GM12891 (cell line): ENCODE results near the gene TNFAIP2.

Experiments
- DNase-seq: peaks from one replicate; pipeline ENCODE4 v3.0.0; 2011; ENCODE audit warnings: low spot score; ENCODE audit not compliant: insufficient read length
- FAIRE-seq: peaks from 2 replicates; lab custom pipeline; 2011; peaks lifted over from hg19 to GRCh38; lab: Jason Lieb, UNC
- PAX5 ChIP-seq: IDR thresholded peaks from 2 replicates; pipeline ENCODE4 v1.6.1; 2011; ENCODE audit warnings: low read length, moderate library complexity, mild to moderate bottlenecking; ENCODE audit not compliant: insufficient read depth, severe bottlenecking
- POLR2A ChIP-seq: IDR thresholded peaks from 2 replicates; pipeline ENCODE4 v1.6.1; 2011; ENCODE audit warnings: low read depth, low read length, control low read depth
- POLR2AphosphoS5 ChIP-seq: IDR thresholded peaks from 2 replicates; pipeline ENCODE4 v1.6.1; 2011; ENCODE audit warnings: low read depth, low read length, control low read depth
- POU2F2 ChIP-seq: IDR thresholded peaks from 2 replicates; pipeline ENCODE4 v1.6.1; 2011; ENCODE audit warnings: low read depth, mild to moderate bottlenecking, control low read depth, low read length, moderate library complexity
- SPI1 ChIP-seq: IDR thresholded peaks from 2 replicates; pipeline ENCODE4 v1.6.1; 2011; ENCODE audit warnings: low read depth, low read length, control low read depth
- TAF1 ChIP-seq: IDR thresholded peaks from 2 replicates; pipeline ENCODE4 v1.6.1; 2011; ENCODE audit warnings: low read depth, low read length, control low read depth

TNFAIP2 gene

DNA sequence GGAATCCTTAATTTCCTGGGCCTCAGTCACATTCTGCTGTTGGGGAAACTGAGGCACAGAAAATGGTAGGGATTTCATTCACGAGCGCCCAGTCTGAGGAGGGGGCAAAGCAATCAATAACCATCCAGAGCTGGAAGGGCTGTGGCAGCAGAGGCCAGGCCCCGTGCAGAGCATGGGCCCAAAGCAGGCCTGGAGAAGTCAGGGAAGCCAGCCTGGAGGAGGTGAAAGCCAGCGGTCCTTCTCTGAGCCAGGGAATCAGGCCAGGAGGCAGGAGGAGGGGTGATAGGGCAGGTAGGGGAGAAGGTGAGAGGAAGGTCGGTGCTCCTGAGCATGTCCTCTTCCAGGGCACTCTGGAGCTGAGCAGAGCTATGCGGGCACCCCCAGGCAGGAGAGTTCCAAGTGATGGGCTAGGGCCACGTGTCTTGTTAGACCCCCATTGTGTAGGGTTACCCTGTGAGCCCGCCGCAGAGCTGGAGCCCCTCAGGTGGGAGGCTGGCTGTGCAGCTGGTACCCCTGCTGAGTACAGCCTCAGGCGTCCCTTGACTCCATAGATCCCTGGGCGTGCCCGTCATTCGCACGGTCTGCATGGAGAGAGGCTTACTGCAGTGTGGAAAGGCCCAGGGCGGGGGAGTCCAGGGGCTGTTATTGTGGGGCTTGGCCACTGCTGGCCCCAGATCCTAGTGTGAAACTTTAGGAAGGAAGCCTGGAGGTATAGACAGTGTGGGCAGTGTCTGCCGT is 4.8 kb downstream of the TNFAIP2 start:
- no peak for DNase-seq
- TF ChIP-seq SPI1: no peak
- TF ChIP-seq POU2F2: no peak
- TF ChIP-seq TAF1: no peak
- no peak for TF ChIP-seq PAX5
- no peak for FAIRE-seq

DNA sequence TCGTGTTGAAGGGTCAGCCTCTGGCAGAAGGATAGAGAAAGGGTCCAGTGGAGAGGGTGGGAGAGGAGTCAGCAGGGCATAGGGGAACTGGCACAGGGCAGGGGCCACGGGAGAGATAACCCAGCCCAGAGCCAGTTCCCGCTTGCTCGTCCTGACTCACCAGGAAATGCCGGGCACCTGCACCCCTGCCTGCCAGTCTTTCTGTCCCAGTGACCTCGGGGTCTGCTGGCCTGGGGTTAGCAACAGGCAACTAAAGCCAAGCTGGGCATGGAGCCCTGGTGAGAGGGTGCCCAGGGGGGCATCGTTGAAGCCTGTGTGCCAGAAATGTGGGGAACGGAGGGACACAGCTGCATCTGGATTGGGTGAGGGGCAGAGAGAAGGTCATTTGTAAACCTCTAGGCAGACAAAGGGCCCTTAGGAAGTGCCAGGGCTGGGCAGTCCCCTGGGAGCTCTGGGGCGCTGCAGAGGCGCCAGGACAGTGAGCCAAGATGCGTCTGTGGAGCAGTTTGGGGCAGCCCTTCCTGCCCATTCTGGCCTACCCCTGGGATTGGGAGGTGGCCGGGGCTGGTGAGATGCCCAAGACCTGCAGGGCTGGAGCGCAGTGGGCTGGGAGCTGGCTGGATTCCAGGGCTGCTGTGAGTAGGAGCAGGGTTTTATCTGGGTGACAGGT is 5.5 kb downstream of the TNFAIP2 start:
- no peak for FAIRE-seq
- no peak for DNase-seq
- TF ChIP-seq PAX5: no peak
- no peak for TF ChIP-seq POLR2AphosphoS5
- no peak for TF ChIP-seq TAF1
- TF ChIP-seq SPI1: no peak
- TF ChIP-seq POLR2A: no peak
- no peak for TF ChIP-seq POU2F2

DNA sequence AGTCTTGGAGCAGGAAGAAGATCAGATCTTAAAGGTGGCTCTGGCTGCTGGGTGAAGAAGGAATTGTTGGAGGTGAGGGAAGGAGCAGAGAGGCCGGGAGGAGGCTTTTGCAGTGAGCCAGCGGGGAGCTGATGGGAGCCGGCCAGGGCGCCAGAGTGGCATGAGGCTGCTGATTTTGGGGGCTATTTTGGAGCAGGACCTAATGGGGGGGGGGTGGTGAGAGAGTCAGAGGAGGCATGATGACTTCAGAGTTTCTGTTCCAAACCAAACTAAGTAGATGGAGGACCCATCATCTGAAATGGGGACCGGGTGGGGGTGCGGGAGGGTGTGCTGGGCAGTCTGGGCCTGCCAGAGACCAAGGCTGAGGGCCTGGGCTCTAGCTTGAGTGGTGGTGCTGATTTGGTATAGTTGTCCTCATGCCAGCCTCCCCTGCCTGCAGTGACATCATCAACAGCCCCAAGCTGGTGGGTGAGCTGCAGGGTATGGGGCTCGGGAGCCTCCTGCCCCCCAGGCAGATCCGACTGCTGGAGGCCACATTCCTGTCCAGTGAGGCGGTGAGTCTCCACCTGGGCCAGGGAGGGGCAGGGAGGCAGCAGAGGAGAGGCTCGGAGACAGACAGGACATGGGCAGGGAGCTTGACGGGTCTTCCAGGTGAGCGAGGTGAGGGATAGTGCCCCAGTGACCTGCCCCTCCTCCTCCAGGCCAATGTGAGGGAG is 6.2 kb downstream of the TNFAIP2 start:
- DNase-seq (no peak), FAIRE-seq (no peak)
- TF ChIP-seq POU2F2: no peak

DNA sequence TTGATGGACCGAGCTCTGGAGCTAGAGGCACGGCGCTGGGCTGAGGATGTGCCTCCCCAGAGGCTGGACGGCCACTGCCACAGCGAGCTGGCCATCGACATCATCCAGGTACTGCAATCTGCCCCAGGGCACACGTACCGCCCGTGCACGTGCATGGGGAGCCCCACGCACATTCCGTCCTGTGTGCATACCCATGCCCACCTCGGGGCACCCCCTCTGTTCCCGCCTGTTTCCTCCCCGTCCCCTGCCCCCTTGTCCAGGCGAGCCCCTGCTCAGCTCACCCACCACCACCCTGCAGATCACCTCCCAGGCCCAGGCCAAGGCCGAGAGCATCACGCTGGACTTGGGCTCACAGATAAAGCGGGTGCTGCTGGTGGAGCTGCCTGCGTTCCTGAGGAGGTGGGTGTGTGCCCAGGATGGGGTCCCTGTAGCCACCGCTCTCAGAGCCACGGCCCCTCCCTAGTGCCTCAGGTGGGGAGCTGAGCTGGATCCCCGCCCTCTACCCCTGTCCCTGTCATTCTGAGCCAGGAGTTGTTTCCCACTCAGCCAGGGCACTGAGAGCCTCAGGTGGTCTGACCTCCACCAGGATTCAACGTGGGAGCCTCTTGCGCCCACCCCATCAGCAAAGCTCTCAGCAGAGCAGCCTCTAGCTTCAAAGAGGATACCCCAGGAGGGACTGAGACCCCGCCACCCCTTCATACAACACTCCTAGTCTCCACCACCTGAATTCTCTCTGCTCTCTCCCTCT is 6.9 kb downstream of the TNFAIP2 start:
- no peak for TF ChIP-seq PAX5
- no peak for TF ChIP-seq SPI1
- TF ChIP-seq POLR2A: no peak
- TF ChIP-seq POLR2AphosphoS5: no peak
- no peak for TF ChIP-seq POU2F2
- TF ChIP-seq TAF1: no peak
- FAIRE-seq: no peak
- DNase-seq: no peak

DNA sequence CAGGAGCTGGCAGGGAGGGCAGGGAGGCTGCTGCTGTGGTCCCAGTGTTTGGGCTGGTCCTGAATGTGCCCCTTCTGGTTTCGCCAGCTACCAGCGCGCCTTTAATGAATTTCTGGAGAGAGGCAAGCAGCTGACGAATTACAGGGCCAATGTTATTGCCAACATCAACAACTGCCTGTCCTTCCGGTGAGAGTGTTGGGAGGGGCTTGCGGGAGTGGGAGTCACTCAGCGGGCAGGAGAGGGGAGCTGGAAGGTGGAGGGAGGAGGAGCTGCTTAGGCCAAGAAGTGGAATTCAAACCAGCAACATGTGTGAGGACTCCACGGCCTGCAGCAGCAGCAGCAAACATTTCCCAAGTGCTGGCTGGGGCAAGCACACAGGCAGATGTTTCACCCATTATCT is 7.7 kb downstream of the TNFAIP2 start:
- FAIRE-seq: no peak

DNA sequence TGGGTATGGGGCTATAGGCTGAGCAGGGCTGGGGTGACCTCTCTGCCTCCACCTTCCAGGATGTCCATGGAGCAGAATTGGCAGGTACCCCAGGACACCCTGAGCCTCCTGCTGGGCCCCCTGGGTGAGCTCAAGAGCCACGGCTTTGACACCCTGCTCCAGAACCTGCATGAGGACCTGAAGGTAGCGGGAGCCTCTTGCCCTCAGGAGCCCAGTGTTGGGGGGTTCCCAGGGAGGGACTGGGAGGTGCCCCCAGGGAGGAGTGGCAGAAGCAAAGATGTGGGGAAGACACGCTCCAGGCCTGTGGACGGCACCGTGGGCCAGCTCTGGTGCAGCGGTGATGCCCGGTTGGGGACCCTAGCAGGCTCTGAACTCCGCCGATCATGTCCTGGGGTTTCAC is 8.3 kb downstream of the TNFAIP2 start:
- FAIRE-seq (no peak), DNase-seq (no peak)
- TF ChIP-seq POLR2AphosphoS5: no peak
- TF ChIP-seq POLR2A: no peak
- TF ChIP-seq TAF1: no peak
- no peak for TF ChIP-seq SPI1
- TF ChIP-seq PAX5: no peak
- TF ChIP-seq POU2F2: no peak

More for the DNA sequence above, 7.7 kb downstream of the TNFAIP2 start:
- TF ChIP-seq POLR2AphosphoS5 (no peak), TAF1 (no peak), PAX5 (no peak), POU2F2 (no peak)
- no peak for DNase-seq

DNA sequence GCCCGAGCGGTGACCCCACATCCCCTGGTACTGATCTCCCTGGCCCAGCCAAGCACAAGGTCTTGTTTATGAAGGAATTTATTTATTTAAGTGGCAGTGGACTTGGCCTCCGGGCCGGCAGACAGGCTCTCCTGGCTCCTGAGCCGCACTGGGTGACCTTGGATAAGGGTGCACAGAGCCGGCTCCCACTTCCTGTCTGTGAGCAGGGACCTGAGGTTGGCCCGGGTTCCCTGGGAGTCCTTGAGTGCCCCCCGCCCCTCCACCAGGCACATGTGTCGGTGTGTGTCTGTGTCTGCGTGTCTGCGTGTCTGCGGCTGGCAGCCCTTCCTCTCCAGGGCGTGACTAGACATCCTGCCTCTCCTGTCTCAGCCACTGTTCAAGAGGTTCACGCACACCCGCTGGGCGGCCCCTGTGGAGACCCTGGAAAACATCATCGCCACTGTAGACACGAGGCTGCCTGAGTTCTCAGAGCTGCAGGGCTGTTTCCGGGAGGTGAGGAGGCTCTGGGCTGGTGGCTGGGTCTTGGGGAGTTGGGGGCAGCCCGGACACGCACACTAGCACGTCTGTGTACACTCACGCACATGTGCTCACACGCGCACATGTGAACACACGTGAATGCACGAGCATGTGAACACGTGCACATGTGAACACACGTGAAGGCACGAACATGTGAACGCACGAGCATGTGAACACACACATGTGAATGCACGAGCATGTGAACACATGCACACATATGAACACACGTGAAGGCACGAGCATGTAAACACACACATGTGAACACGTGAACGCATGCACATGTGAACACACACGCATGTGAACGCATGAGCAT is 9.3 kb downstream of the TNFAIP2 start:
- FAIRE-seq (peak; percentile 47), DNase-seq (no peak)
- TF ChIP-seq PAX5 (no peak), SPI1 (no peak), POLR2A (no peak), POU2F2 (no peak), TAF1 (no peak), POLR2AphosphoS5 (no peak)

DNA sequence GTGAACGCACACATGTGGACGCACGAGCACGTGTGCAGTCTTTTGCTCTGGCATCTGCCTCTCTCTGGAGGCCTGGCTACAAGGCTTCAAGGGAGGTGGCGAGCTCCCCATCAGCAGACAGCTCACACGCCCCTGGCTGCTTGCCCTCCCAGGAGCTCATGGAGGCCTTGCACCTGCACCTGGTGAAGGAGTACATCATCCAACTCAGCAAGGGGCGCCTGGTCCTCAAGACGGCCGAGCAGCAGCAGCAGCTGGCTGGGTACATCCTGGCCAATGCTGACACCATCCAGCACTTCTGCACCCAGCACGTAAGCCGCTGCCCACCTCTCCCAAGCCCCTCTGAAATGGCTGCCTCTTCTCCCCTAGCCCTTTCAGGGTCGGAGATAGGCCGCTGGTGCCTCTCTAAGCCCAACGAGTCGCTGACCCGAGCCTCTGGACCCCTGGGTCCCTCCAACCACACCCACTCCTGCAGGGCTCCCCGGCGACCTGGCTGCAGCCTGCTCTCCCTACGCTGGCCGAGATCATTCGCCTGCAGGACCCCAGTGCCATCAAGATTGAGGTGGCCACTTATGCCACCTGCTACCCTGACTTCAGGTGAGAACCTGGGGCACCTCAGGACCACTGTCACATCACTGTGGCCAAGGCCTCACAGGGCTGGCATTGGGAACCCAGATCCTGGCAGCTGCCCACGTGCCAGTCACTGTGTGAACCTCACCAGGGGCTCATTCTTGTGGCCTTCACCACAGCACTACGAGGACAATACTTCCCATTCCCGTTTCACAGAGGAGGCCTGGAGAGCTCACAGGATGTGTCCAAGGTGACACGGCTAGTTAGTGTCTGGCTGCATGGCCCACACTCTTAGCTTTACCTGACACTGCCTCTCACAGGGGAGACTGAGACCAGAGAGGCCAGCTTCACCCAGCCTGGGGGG is 10.2 kb downstream of the TNFAIP2 start:
- no peak for DNase-seq
- no peak for FAIRE-seq
- TF ChIP-seq POLR2AphosphoS5 (no peak), SPI1 (no peak), POU2F2 (no peak), PAX5 (no peak)

DNA sequence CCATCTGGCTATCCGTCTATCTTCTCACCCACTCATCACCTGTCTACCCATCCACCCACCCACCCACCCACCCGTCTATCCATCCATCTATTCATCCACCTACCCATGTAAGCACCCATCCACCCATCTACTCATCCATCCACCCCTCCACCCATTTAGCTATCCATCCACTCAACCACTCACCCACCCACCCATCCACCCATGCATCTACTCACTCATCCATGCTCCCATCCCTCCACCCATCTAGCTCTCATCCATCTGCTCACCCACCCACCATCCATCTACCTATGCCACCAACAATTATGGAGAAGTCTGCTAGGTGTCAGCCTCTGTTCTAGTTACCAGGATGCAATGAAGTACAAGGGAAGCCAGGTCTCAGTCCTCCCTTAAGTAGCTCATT is 11.1 kb downstream of the TNFAIP2 start:
- DNase-seq: no peak
- no peak for FAIRE-seq
- TF ChIP-seq POLR2A: no peak
- no peak for TF ChIP-seq SPI1
- TF ChIP-seq PAX5: no peak
- TF ChIP-seq POU2F2: no peak
- TF ChIP-seq TAF1: no peak
- TF ChIP-seq POLR2AphosphoS5: no peak
